H1 (cell line): Measurements from ENCODE around the gene TEX48.

Experiments
- ATF3 ChIP-seq: IDR thresholded peaks from 2 replicates; pipeline ENCODE4 v1.6.1; 2011; ENCODE audit warnings: low read depth, mild to moderate bottlenecking, low read length; ENCODE audit not compliant: insufficient read depth
- BRCA1 ChIP-seq: IDR thresholded peaks from 2 replicates; pipeline ENCODE4 v1.6.1; 2012; ENCODE audit warnings: low read depth, low read length, improper control_type of control experiment
- CTCF ChIP-seq, 3 experiments: IDR thresholded peaks; 1 replicate in 2 of 3; 2 replicates in 1 of 3; pipeline versions ENCODE4 v1.5.1 to v1.6.1; 2011; ENCODE audit warnings: low read length in 3 of 3, mild to moderate bottlenecking in 3 of 3, inconsistent platforms in 2 of 3, low read depth in 1 of 3, moderate library complexity in 1 of 3; ENCODE audit not compliant: insufficient read depth in 1 of 3; ENCODE audit errors: control extremely low read depth in 1 of 3
- POLR2A ChIP-seq, 2 experiments: IDR thresholded peaks; 1 replicate in 1 of 2; 2 replicates in 1 of 2; pipeline ENCODE4 v1.6.1; 2011; ENCODE audit warnings: low read depth in 2 of 2, low read length in 2 of 2, mild to moderate bottlenecking in 2 of 2; ENCODE audit errors: control extremely low read depth in 1 of 2
- POLR2AphosphoS5 ChIP-seq: IDR thresholded peaks from 2 replicates; pipeline ENCODE4 v1.6.1; 2011; ENCODE audit warnings: low read depth, low read length
- RAD21 ChIP-seq, 2 experiments: IDR thresholded peaks in 1 of 2; conservative IDR thresholded peaks in 1 of 2; 2 replicates each; pipeline ENCODE4 v1.6.1; 2011; ENCODE audit warnings: low read depth in 2 of 2, low read length in 2 of 2, improper control_type of control experiment in 1 of 2, inconsistent platforms in 1 of 2, mild to moderate bottlenecking in 1 of 2, moderate library complexity in 1 of 2

- no peak for TF ChIP-seq CTCF (IDR thresholded peaks at IDR 0.05; ENCODE audit: control extremely low read depth in 1 of 3, insufficient read depth in 1 of 3, low read depth in 1 of 3, low read length in 3 of 3)
- no peak for TF ChIP-seq POLR2A (IDR thresholded peaks at IDR 0.05; ENCODE audit: control extremely low read depth in 1 of 2, low read depth in 2 of 2, low read length in 2 of 2)
- TF ChIP-seq POLR2AphosphoS5 = no peak
- no peak for TF ChIP-seq ATF3
- no peak for TF ChIP-seq RAD21 (IDR thresholded peaks at IDR 0.05 in 1 of 2, conservative IDR thresholded peaks at IDR 0.05 in 1 of 2; ENCODE audit: low read depth in 2 of 2, low read length in 2 of 2)
- TF ChIP-seq BRCA1 = no peak
Measured at GRCh38 chr9:114691046-114691955, 9.3 kb upstream of the TEX48 start.
